Measurements from ENCODE around the gene TATDN2.

TATDN2 gene

GRCh38 chr3:10287936-10288574 is 39.8 kb downstream of the TATDN2 start:
- H3K4ac ChIP-seq (ENCODE audit: low read depth, low read length): no peak overlapping the region
- no peak overlapping the region for H3K9ac ChIP-seq (ENCODE audit: low read length)
- no peaks in the 10 kb centered on the region for H3K36me3 ChIP-seq (ENCODE audit: control insufficient read depth, insufficient read depth, low read length)
- H3K79me1 ChIP-seq (ENCODE audit: low read length): no peaks in the 10 kb centered on the region
- H4K8ac ChIP-seq (ENCODE audit: low read depth, low read length): no peak overlapping the region
- H4K5ac ChIP-seq (ENCODE audit: low read length): no peak overlapping the region
- no peak for DNase-seq
- peaks cover 7% of the 10 kb centered on the region for H3K4me1 ChIP-seq (ENCODE audit: control insufficient read depth, low read depth, low read length)
- H2AK5ac ChIP-seq (ENCODE audit: low read length): no peak overlapping the region
- no CpG with 5 or more reads among the region's 12 CpGs for WGBS (ENCODE audit: extremely low coverage, insufficient coverage, low lambda C conversion rate)
- H3K4me2 ChIP-seq (ENCODE audit: low read length): no peak overlapping the region
- H3K79me2 ChIP-seq (ENCODE audit: control insufficient read depth, insufficient read depth, low read length): no peaks in the 10 kb centered on the region
- no peak overlapping the region for H3K56ac ChIP-seq (ENCODE audit: low read length)
- H3K4me3 ChIP-seq (ENCODE audit: low read length): no peak overlapping the region
- H3K18ac ChIP-seq (ENCODE audit: low read length): no peak overlapping the region
- no peak overlapping the region for H2BK15ac ChIP-seq (replicated peaks; ENCODE audit: low read depth)
- H2BK5ac ChIP-seq (ENCODE audit: low read length): no peak overlapping the region
- H3K27me3 ChIP-seq (ENCODE audit: insufficient read depth, low read length, poor library complexity): no peaks in the 10 kb centered on the region
- H3K23ac ChIP-seq (ENCODE audit: low read length): no peak overlapping the region
- no peak overlapping the region for H2BK120ac ChIP-seq (ENCODE audit: low read depth, low read length)
- no peak overlapping the region for H3K27ac ChIP-seq (ENCODE audit: low read depth, low read length)

- H3K27me3 ChIP-seq (ENCODE audit: insufficient read depth, low read length, poor library complexity): no peaks in the 10 kb centered on the region
- H3K18ac ChIP-seq (ENCODE audit: low read length): no peak overlapping the region
- H2BK15ac ChIP-seq (replicated peaks; ENCODE audit: low read depth): no peak overlapping the region
- no peak overlapping the region for H4K8ac ChIP-seq (ENCODE audit: low read depth, low read length)
- H3K23ac ChIP-seq (ENCODE audit: low read length): no peak overlapping the region
- H3K4me3 ChIP-seq (ENCODE audit: low read length): no peak overlapping the region
- DNase-seq: no peak
- no CpG with 5 or more reads among the region's 11 CpGs for WGBS (ENCODE audit: extremely low coverage, insufficient coverage, low lambda C conversion rate)
- H3K27ac ChIP-seq (ENCODE audit: low read depth, low read length): no peak overlapping the region
- H3K79me2 ChIP-seq (ENCODE audit: control insufficient read depth, insufficient read depth, low read length): no peaks in the 10 kb centered on the region
- H3K4me2 ChIP-seq (ENCODE audit: low read length): no peak overlapping the region
- no peaks in the 10 kb centered on the region for H3K36me3 ChIP-seq (ENCODE audit: control insufficient read depth, insufficient read depth, low read length)
- no peak overlapping the region for H2AK5ac ChIP-seq (ENCODE audit: low read length)
- no peak overlapping the region for H4K5ac ChIP-seq (ENCODE audit: low read length)
- no peaks in the 10 kb centered on the region for H3K79me1 ChIP-seq (ENCODE audit: low read length)
- H3K4ac ChIP-seq (ENCODE audit: low read depth, low read length): no peak overlapping the region
- H3K4me1 ChIP-seq (ENCODE audit: control insufficient read depth, low read depth, low read length): peaks cover 7% of the 10 kb centered on the region
- no peak overlapping the region for H3K56ac ChIP-seq (ENCODE audit: low read length)
- no peak overlapping the region for H3K9ac ChIP-seq (ENCODE audit: low read length)
- no peak overlapping the region for H2BK5ac ChIP-seq (ENCODE audit: low read length)
- H2BK120ac ChIP-seq (ENCODE audit: low read depth, low read length): no peak overlapping the region
Observed at GRCh38 chr3:10288575-10288960, 40.3 kb downstream of the TATDN2 start.

DNA sequence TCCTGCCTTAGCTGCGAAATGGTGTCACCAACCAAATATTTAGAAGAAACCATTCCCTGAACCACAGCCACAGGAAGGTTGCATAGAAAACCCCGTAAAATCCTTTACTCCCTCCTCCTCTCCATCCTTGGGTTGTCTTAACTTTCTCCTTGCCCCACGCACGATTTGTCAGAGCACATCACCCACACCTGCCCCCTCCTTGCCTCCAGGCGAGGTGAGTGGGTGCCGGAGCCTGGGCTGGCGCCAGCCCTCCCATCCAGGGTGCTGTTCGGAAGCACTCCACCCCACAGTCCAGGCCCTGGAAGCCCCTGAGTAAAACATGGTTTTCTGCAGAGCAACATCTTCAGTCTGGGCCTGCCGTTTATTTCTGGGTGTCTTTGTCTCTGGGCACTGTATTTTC is 40.8 kb downstream of the TATDN2 start:
- Histone ChIP-seq H3K4me1 (ENCODE audit: control insufficient read depth, low read depth, low read length) (peaks cover 7% of the 10 kb centered on the region), H3K4me3 (ENCODE audit: low read length) (no peak overlapping the region), H3K27me3 (ENCODE audit: insufficient read depth, low read length, poor library complexity) (no peaks in the 10 kb centered on the region), H3K36me3 (ENCODE audit: control insufficient read depth, insufficient read depth, low read length) (no peaks in the 10 kb centered on the region), H2AK5ac (ENCODE audit: low read length) (no peak overlapping the region), H2BK5ac (ENCODE audit: low read length) (no peak overlapping the region), H2BK120ac (ENCODE audit: low read depth, low read length) (no peak overlapping the region), H4K8ac (ENCODE audit: low read depth, low read length) (no peak overlapping the region), H3K9ac (ENCODE audit: low read length) (no peak overlapping the region), H3K56ac (ENCODE audit: low read length) (no peak overlapping the region), H3K27ac (ENCODE audit: low read depth, low read length) (no peak overlapping the region), H3K4me2 (ENCODE audit: low read length) (no peak overlapping the region), H3K79me2 (ENCODE audit: control insufficient read depth, insufficient read depth, low read length) (no peaks in the 10 kb centered on the region), H2BK15ac (replicated peaks; ENCODE audit: low read depth) (no peak overlapping the region), H3K4ac (ENCODE audit: low read depth, low read length) (no peak overlapping the region), H3K18ac (ENCODE audit: low read length) (no peak overlapping the region), H4K5ac (ENCODE audit: low read length) (no peak overlapping the region), H3K23ac (ENCODE audit: low read length) (no peak overlapping the region), H3K79me1 (ENCODE audit: low read length) (no peaks in the 10 kb centered on the region)
- no CpG with 5 or more reads among the region's 9 CpGs for WGBS (ENCODE audit: extremely low coverage, insufficient coverage, low lambda C conversion rate)
- no peak for DNase-seq

- H2BK5ac ChIP-seq (ENCODE audit: low read length): no peak overlapping the region
Observed at GRCh38 chr3:10289787-10290355, 41.6 kb downstream of the TATDN2 start.

DNA sequence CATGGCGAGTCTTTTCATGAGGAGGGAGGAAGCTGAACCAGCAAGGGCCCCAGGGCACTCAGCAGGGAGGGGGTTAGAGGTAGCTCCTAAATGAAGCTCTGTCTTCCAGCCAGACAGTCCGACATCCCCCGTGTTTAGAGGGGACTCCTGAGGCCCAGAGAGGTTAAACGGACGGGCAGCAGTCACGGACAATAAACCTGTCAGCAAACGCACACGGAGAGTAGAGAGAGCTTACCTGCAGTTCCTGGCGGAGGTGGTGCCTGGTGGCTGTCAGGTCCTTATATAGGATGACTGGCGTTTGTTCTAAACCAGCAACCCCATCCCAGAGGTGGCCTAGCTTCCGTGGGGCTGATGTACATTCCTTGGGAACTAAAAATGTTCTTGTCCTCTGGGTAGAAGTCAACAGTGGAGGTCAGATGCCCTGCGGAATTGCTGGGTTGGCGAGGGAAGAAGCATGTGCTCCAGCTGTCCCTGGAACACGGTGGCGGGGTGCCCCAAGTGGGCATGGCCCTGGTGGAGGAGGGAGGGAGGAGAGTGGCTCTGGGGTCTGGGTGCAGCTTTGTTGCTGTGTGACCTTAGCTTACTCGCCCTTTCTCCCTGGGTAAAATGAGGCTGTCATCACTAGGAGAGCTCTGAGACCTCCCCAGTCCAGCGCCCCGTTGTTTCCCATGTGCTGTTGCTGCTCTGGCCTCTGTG is 42.4 kb downstream of the TATDN2 start:
- DNase-seq: no peak
- no peak overlapping the region for H4K5ac ChIP-seq (ENCODE audit: low read length)
- H3K79me2 ChIP-seq (ENCODE audit: control insufficient read depth, insufficient read depth, low read length): no peaks in the 10 kb centered on the region
- H3K23ac ChIP-seq (ENCODE audit: low read length): no peak overlapping the region
- H3K27me3 ChIP-seq (ENCODE audit: insufficient read depth, low read length, poor library complexity): no peaks in the 10 kb centered on the region
- peaks cover 7% of the 10 kb centered on the region for H3K4me1 ChIP-seq (ENCODE audit: control insufficient read depth, low read depth, low read length)
- no peak overlapping the region for H2BK120ac ChIP-seq (ENCODE audit: low read depth, low read length)
- no peak overlapping the region for H3K4ac ChIP-seq (ENCODE audit: low read depth, low read length)
- no peak overlapping the region for H3K9ac ChIP-seq (ENCODE audit: low read length)
- H3K36me3 ChIP-seq (ENCODE audit: control insufficient read depth, insufficient read depth, low read length): no peaks in the 10 kb centered on the region
- H4K8ac ChIP-seq (ENCODE audit: low read depth, low read length): no peak overlapping the region
- no peak overlapping the region for H3K4me2 ChIP-seq (ENCODE audit: low read length)
- no peak overlapping the region for H2BK5ac ChIP-seq (ENCODE audit: low read length)
- no peak overlapping the region for H3K18ac ChIP-seq (ENCODE audit: low read length)
- no peak overlapping the region for H3K27ac ChIP-seq (ENCODE audit: low read depth, low read length)
- H3K56ac ChIP-seq (ENCODE audit: low read length): no peak overlapping the region
- no peak overlapping the region for H2BK15ac ChIP-seq (replicated peaks; ENCODE audit: low read depth)
- H3K4me3 ChIP-seq (ENCODE audit: low read length): no peak overlapping the region
- no CpG with 5 or more reads among the region's 18 CpGs for WGBS (ENCODE audit: extremely low coverage, insufficient coverage, low lambda C conversion rate)
- H2AK5ac ChIP-seq (ENCODE audit: low read length): no peak overlapping the region
- H3K79me1 ChIP-seq (ENCODE audit: low read length): no peaks in the 10 kb centered on the region

More at GRCh38 chr3:10289787-10290355, 41.6 kb downstream of the TATDN2 start:
- H3K79me1 ChIP-seq (ENCODE audit: low read length): no peaks in the 10 kb centered on the region
- no peak overlapping the region for H4K5ac ChIP-seq (ENCODE audit: low read length)
- H3K79me2 ChIP-seq (ENCODE audit: control insufficient read depth, insufficient read depth, low read length): no peaks in the 10 kb centered on the region
- H3K23ac ChIP-seq (ENCODE audit: low read length): no peak overlapping the region
- H2AK5ac ChIP-seq (ENCODE audit: low read length): no peak overlapping the region
- DNase-seq: peak; percentile 49
- peaks cover 7% of the 10 kb centered on the region for H3K4me1 ChIP-seq (ENCODE audit: control insufficient read depth, low read depth, low read length)
- H3K4me2 ChIP-seq (ENCODE audit: low read length): no peak overlapping the region
- H3K36me3 ChIP-seq (ENCODE audit: control insufficient read depth, insufficient read depth, low read length): no peaks in the 10 kb centered on the region
- no peak overlapping the region for H3K4ac ChIP-seq (ENCODE audit: low read depth, low read length)
- no peak overlapping the region for H2BK120ac ChIP-seq (ENCODE audit: low read depth, low read length)
- no peak overlapping the region for H3K27ac ChIP-seq (ENCODE audit: low read depth, low read length)
- WGBS (ENCODE audit: extremely low coverage, insufficient coverage, low lambda C conversion rate): no CpG with 5 or more reads among the region's 9 CpGs
- no peak overlapping the region for H3K18ac ChIP-seq (ENCODE audit: low read length)
- H3K56ac ChIP-seq (ENCODE audit: low read length): no peak overlapping the region
- no peak overlapping the region for H3K9ac ChIP-seq (ENCODE audit: low read length)
- no peaks in the 10 kb centered on the region for H3K27me3 ChIP-seq (ENCODE audit: insufficient read depth, low read length, poor library complexity)
- no peak overlapping the region for H2BK15ac ChIP-seq (replicated peaks; ENCODE audit: low read depth)
- H3K4me3 ChIP-seq (ENCODE audit: low read length): no peak overlapping the region
- no peak overlapping the region for H4K8ac ChIP-seq (ENCODE audit: low read depth, low read length)

All from mesendoderm (in vitro differentiated cells).